Stimulated activated naive CD8-positive, alpha-beta T cell treated with anti-CD3 and anti-CD28 coated beads, Interleukin-15, Interleukin-2, amounts not matched to agents 100 U/mL and 50 U/mL, for 24 hours (primary cell): ENCODE measurements around the gene CENPH.
"Not testable (repeated sequence)": the region's sequence is repeated elsewhere in the genome, so short reads cannot be mapped to it uniquely, and the experiment has no call there.

Experiments used
- ATAC-seq: fragments of 150-1000 bp; cut with Tn5 transposase; one replicate; pipeline ENCODE4 v1.10.0; 2021
- DNase-seq: peaks from one replicate; pipeline ENCODE4 v3.0.0; 2021

Gene CENPH

GRCh38 chr5:69189162-69190086 is at the start of gene CENPH:
Gene CENPH (plus strand): TSS chr5:69189583. CDS start chr5:69189635, 52 bp downstream.
- DNase-seq (peak; percentile 93), ATAC-seq (peak; percentile 95)

- DNase-seq, ATAC-seq: not testable (repeated sequence)
Observed at GRCh38 chr5:69140239-69140638, 49.1 kb upstream of the CENPH start.

- DNase-seq (no peak), ATAC-seq (no peak)
Observed at GRCh38 chr5:69140827-69141226, 48.6 kb upstream of the CENPH start.

- not testable (repeated sequence) for DNase-seq, ATAC-seq
Observed at GRCh38 chr5:69148576-69148975, 40.8 kb upstream of the CENPH start.

GRCh38 chr5:69148981-69149675 is 40.3 kb upstream of the CENPH start:
- ATAC-seq (no peak), DNase-seq (no peak)

GRCh38 chr5:69149676-69150010 is 39.7 kb upstream of the CENPH start:
- DNase-seq (no peak), ATAC-seq (no peak)

- DNase-seq, result no peak
- no peak for ATAC-seq
Observed at GRCh38 chr5:69152731-69153130, 36.7 kb upstream of the CENPH start.

- no peak for ATAC-seq
- no peak for DNase-seq
Observed at GRCh38 chr5:69156456-69156855, 32.9 kb upstream of the CENPH start.

- DNase-seq, result no peak
- ATAC-seq, result no peak
Observed at GRCh38 chr5:69158039-69158438, 31.3 kb upstream of the CENPH start.

GRCh38 chr5:69160651-69161050 is 28.7 kb upstream of the CENPH start:
- ATAC-seq, result no peak
- DNase-seq, result no peak

GRCh38 chr5:69166686-69167492 is 22.5 kb upstream of the CENPH start, which contains the start of gene CCNB1:
Gene CCNB1 (plus strand): TSS chr5:69167150. CDS start chr5:69167263, 113 bp downstream.
- DNase-seq (peak; percentile 99), ATAC-seq (peak; percentile 99)

GRCh38 chr5:69167493-69167855 is 21.9 kb upstream of the CENPH start:
- DNase-seq, result no peak
- ATAC-seq, result no peak

GRCh38 chr5:69167929-69168328 is 21.5 kb upstream of the CENPH start:
- ATAC-seq (no peak), DNase-seq (no peak)

GRCh38 chr5:69170495-69170894 is 18.9 kb upstream of the CENPH start:
- ATAC-seq (no peak), DNase-seq (no peak)

GRCh38 chr5:69170969-69171368 is 18.4 kb upstream of the CENPH start:
- DNase-seq, result no peak
- no peak for ATAC-seq

GRCh38 chr5:69181659-69182293 is 7.6 kb upstream of the CENPH start:
- ATAC-seq, DNase-seq: not testable (repeated sequence)

- ATAC-seq (no peak), DNase-seq (no peak)
Observed at GRCh38 chr5:69184621-69185020, 4.8 kb upstream of the CENPH start.

GRCh38 chr5:69187342-69187741 is 2.0 kb upstream of the CENPH start:
- ATAC-seq, result no peak
- no peak for DNase-seq

GRCh38 chr5:69188811-69189161 is 597 bp upstream of the CENPH start:
- ATAC-seq (no peak), DNase-seq (no peak)

- DNase-seq (no peak), ATAC-seq (no peak)
Observed at GRCh38 chr5:69202497-69202896, 13.1 kb downstream of the CENPH start.

GRCh38 chr5:69206528-69207190 is 17.3 kb downstream of the CENPH start:
- no peak for DNase-seq

GRCh38 chr5:69209602-69210001 is 20.2 kb downstream of the CENPH start:
- no peak for ATAC-seq
- DNase-seq, result no peak

More at GRCh38 chr5:69206528-69207190, 17.3 kb downstream of the CENPH start:
- ATAC-seq, result no peak
